GM12872 (cell line): ENCODE data around the gene FAHD1.

Source experiments
- TF ChIP-seq, protein P1 (sequence below): IDR thresholded peaks from 3 replicates; pipeline ENCODE4 v1.5.1; 2011; ENCODE audit warnings: low read depth, mild to moderate bottlenecking, low read length, moderate library complexity; ENCODE audit not compliant: insufficient read depth

Gene FAHD1

DNA sequence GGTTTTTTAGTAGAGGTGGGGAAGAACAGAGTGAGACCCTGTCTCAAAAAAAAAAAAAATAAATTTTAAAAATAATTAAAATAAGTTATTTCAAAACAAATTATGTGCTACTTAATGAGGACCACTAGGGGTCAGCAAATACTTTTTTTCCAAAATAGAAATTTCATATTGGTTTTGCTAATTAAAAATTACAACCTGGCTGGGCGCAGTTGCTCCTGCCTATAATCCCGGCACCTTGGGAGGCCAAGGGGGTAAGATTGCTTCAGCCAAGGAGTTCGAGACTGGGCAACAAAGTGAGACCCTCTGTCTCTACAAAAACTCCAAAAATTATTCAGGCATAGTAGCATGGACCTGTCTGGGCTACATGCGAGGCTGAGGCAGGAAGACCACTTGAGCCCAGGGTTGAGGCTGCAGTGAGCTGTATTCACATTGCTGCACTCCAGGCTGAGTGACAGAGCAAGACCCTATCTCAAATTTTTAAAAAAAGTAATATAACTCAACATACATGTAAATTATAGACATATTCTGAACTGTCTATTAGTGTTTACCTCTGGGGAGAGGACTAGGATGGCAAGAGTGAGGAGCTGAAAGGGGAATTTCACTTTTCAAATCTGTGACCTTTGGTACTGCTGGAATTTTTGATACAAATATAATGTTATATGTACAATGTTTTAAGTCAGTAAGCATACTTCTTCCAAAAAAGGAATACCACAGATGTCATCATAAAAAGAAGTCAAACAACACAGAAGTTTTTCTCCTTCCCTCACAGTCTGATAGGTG, 36.9 kb downstream of the FAHD1 start:
- TF ChIP-seq, protein P1, sequence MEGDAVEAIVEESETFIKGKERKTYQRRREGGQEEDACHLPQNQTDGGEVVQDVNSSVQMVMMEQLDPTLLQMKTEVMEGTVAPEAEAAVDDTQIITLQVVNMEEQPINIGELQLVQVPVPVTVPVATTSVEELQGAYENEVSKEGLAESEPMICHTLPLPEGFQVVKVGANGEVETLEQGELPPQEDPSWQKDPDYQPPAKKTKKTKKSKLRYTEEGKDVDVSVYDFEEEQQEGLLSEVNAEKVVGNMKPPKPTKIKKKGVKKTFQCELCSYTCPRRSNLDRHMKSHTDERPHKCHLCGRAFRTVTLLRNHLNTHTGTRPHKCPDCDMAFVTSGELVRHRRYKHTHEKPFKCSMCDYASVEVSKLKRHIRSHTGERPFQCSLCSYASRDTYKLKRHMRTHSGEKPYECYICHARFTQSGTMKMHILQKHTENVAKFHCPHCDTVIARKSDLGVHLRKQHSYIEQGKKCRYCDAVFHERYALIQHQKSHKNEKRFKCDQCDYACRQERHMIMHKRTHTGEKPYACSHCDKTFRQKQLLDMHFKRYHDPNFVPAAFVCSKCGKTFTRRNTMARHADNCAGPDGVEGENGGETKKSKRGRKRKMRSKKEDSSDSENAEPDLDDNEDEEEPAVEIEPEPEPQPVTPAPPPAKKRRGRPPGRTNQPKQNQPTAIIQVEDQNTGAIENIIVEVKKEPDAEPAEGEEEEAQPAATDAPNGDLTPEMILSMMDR: peak; percentile 31; the same call in 1 of the 3 replicates

GRCh38 chr16:1865902-1866690, 39.1 kb downstream of the FAHD1 start:
- TF ChIP-seq, protein P1: no peak

DNA sequence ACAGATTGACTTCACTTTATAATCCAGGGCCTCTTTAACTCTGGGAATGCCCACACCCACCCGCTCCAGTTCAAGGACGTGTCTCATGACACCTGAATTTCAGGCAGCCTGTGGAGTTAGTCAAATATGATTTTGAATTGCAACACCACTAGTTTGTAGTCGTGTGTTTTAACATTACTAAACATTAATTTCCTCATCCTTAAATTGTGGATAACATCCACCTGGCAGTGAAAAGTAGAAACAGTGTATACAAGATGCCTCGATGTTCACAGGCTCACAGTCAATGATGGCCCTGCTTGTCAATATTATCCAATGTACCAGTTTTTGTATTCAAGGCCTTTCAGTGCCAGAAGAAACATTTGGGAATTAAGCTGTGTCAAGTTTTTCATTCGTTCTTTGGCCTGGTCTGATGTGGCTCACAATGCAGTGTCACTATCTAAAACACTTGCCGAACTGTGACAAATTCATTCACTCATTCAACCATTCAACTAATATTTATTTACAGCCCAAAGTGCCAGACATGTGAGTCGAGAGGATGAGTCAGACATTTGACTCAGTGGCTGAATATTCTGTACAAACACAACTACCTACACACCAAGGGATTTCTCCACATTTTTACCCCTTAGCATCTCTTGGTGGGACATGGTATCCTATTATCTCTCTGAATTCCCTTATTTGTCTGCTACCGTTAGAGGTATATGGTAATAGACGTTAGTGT, 43.5 kb downstream of the FAHD1 start:
- TF ChIP-seq, protein P1: no peak

GRCh38 chr16:1871974-1872635, 45.1 kb downstream of the FAHD1 start, which contains the start of gene MEIOB:
Gene MEIOB (minus strand): TSS chr16:1872164. CDS start chr16:1868175, 3,989 bp downstream.
- TF ChIP-seq, protein P1: no peak

GRCh38 chr16:1874854-1875253, 47.8 kb downstream of the FAHD1 start:
- TF ChIP-seq, protein P1: no peak

DNA sequence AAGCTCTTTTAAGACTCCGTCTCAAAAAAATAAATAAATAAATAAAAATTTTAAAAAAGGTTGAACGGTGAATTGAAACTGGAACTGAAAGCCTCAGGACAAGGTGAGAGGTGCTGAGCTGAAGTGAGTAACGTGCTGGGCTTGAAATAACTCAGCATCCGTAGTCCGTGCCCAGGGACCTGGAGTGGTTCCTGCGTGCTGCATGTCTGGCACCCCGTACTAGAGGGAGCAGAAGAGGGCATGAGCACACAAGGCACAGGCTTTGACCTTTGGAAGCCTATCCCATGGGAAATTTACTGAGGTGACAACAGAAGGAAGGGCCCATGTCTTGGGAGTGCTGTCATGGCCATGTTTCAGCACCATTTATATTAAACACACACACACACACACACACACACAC, 49.5 kb downstream of the FAHD1 start:
- TF ChIP-seq, protein P1: no peak
